ENCODE results near the gene TGM3. TPM values are rescaled to one million over a fixed set of nuclear protein-coding genes. Genes with fewer than 3 reads are reported as not detected.

The TGM3 gene
- total and polyA plus RNA-seq, 2 of the 4 experiments (the other 2 are of a cell fraction), result not detected

DNA sequence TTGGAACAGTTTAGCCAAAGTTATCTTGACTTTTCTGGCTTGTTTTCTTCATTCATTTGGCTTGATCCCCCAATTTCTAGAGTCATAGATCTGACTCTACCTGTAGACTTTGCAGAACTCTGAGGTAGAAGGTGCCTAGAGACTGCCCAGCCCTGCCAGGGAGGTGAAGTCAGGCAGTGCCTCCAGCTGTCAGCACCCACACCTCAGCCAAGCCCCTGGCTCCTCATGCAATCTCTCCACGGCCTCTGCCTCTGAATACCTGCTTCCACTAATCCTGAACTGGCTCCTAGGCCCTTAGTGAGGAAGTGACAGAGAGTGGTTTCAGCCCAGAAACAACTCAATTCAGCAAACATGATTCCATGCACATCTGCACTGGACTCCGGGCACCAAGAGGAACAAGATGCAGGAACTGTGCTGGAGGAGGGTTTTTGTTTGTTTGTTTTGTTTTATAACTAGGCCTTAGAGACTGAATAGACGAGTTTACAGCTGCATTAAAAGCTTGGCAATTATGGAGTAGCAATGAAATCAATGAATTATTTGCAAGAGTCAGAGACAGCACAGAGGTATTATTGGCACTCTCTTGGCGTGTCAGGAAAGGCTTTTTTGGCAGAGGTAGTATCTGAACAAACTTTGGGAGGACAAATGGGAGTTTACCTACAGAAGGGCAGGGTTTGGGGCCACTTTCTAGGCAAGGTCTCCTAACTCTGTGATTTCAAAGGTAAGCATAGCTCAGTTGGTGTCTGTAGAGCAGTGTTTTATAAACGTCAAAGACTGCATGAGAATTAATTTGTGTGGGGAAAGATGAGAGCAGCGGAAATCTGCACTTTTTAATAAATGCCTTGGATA, 25.2 kb downstream of the TGM3 start:
- Histone ChIP-seq H3K4me3 (ENCODE audit: insufficient read depth, low read depth, low read length) (no peak overlapping the region), H3K79me1 (ENCODE audit: low read depth in 1 of 2, low read length in 2 of 2) (no peaks in the 10 kb centered on the region), H2BK15ac (ENCODE audit: low read depth, low read length) (no peak overlapping the region), H3K18ac (ENCODE audit: low read depth, low read length) (no peak overlapping the region), H3K56ac (ENCODE audit: extremely low read depth, insufficient read depth, low read length) (no peak overlapping the region), H3K23ac (ENCODE audit: low read depth, low read length) (no peak overlapping the region), H2BK120ac (ENCODE audit: low read depth, low read length) (no peak overlapping the region), H3K4me1 (ENCODE audit: control insufficient read depth, insufficient read depth, low read length) (no peaks in the 10 kb centered on the region), H2AFZ (replicated peaks; ENCODE audit: low read length, poor library complexity) (no peak overlapping the region), H3K9me3 (ENCODE audit: control insufficient read depth, insufficient read depth, low read length) (no peaks in the 10 kb centered on the region), H2BK20ac (ENCODE audit: low read depth, low read length) (no peak overlapping the region), H3K4ac (ENCODE audit: low read depth, low read length) (no peak overlapping the region), H4K91ac (ENCODE audit: insufficient read depth, low read depth, low read length) (no peak overlapping the region), H2BK5ac (ENCODE audit: low read depth, low read length, poor library complexity, severe bottlenecking) (no peak overlapping the region), H4K5ac (ENCODE audit: low read depth, low read length) (no peak overlapping the region), H4K8ac (ENCODE audit: low read depth in 2 of 2, low read length in 2 of 2) (no peak overlapping the region), H2AK9ac (replicated peaks; ENCODE audit: low read depth, low read length, poor library complexity) (no peak overlapping the region), H3K4me2 (ENCODE audit: low read depth, low read length) (no peak overlapping the region), H3K14ac (replicated peaks; ENCODE audit: low read depth, low read length) (no peak overlapping the region), H3K9me1 (ENCODE audit: insufficient read depth, low read length) (no peaks in the 10 kb centered on the region), H2AK5ac (ENCODE audit: low read depth, low read length) (no peak overlapping the region), H3K27me3 (ENCODE audit: control insufficient read depth, insufficient read depth, low read length) (no peaks in the 10 kb centered on the region; the same call in 1 of the 2 replicates), H3K36me3 (ENCODE audit: control insufficient read depth, insufficient read depth, low read length) (no peaks in the 10 kb centered on the region), H3K9ac (ENCODE audit: low read depth, low read length) (no peak overlapping the region), H3K27ac (ENCODE audit: insufficient read depth, low read length) (no peak overlapping the region), H4K20me1 (ENCODE audit: insufficient read depth, low read length) (no peaks in the 10 kb centered on the region)
- dilution Hi-C loops (cut with HindIII; ENCODE audit: low sequenced_read_pairs, unreplicated experiment) (no loop called here), in situ Hi-C loops (cut with MboI; ENCODE audit: low sequenced_read_pairs) (no loop called here), intact Hi-C loops (cut with micrococcal nuclease) (no loop called here)
- ATAC-seq (ENCODE audit: low read depth), result no peak
- ChIA-PET POLR2A (ENCODE audit: unreplicated experiment) (no interaction called here), CTCF (no interaction called here)
- TF ChIP-seq NFE2L2 (IDR thresholded peaks at IDR 0.05; ENCODE audit: low read depth, low read length) (no peak), POLR2A (IDR thresholded peaks at IDR 0.05; ENCODE audit: low read depth, low read length) (no peak), SMC3 (IDR thresholded peaks at IDR 0.05; ENCODE audit: low read depth, low read length) (no peak), CHD1 (IDR thresholded peaks at IDR 0.05; ENCODE audit: low read depth, low read length) (no peak), RFX5 (IDR thresholded peaks at IDR 0.05; ENCODE audit: low read depth, low read length) (no peak), MAFK (IDR thresholded peaks at IDR 0.05; ENCODE audit: low read depth, low read length) (no peak), MAZ (IDR thresholded peaks at IDR 0.05; ENCODE audit: borderline replicate concordance, low read depth, low read length) (no peak), MXI1 (IDR thresholded peaks at IDR 0.05; ENCODE audit: borderline replicate concordance, low read depth, low read length) (no peak), CEBPB (IDR thresholded peaks at IDR 0.05; ENCODE audit: low read depth, low read length) (no peak), RCOR1 (IDR thresholded peaks at IDR 0.05; ENCODE audit: insufficient replicate concordance, low read length) (no peak)
- TF ChIP-seq, protein P1, sequence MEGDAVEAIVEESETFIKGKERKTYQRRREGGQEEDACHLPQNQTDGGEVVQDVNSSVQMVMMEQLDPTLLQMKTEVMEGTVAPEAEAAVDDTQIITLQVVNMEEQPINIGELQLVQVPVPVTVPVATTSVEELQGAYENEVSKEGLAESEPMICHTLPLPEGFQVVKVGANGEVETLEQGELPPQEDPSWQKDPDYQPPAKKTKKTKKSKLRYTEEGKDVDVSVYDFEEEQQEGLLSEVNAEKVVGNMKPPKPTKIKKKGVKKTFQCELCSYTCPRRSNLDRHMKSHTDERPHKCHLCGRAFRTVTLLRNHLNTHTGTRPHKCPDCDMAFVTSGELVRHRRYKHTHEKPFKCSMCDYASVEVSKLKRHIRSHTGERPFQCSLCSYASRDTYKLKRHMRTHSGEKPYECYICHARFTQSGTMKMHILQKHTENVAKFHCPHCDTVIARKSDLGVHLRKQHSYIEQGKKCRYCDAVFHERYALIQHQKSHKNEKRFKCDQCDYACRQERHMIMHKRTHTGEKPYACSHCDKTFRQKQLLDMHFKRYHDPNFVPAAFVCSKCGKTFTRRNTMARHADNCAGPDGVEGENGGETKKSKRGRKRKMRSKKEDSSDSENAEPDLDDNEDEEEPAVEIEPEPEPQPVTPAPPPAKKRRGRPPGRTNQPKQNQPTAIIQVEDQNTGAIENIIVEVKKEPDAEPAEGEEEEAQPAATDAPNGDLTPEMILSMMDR (conservative IDR thresholded peaks at IDR 0.05; ENCODE audit: low read depth, low read length), result no peak
- TF ChIP-seq, protein P2, sequence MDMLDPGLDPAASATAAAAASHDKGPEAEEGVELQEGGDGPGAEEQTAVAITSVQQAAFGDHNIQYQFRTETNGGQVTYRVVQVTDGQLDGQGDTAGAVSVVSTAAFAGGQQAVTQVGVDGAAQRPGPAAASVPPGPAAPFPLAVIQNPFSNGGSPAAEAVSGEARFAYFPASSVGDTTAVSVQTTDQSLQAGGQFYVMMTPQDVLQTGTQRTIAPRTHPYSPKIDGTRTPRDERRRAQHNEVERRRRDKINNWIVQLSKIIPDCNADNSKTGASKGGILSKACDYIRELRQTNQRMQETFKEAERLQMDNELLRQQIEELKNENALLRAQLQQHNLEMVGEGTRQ (IDR thresholded peaks at IDR 0.05; ENCODE audit: low read depth, low read length), result no peak
- TF ChIP-seq, protein P3, sequence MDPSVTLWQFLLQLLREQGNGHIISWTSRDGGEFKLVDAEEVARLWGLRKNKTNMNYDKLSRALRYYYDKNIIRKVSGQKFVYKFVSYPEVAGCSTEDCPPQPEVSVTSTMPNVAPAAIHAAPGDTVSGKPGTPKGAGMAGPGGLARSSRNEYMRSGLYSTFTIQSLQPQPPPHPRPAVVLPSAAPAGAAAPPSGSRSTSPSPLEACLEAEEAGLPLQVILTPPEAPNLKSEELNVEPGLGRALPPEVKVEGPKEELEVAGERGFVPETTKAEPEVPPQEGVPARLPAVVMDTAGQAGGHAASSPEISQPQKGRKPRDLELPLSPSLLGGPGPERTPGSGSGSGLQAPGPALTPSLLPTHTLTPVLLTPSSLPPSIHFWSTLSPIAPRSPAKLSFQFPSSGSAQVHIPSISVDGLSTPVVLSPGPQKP (IDR thresholded peaks at IDR 0.05; ENCODE audit: borderline replicate concordance, low read depth, low read length), result no peak
- no TSS peak for BruUV-seq (replicated peaks)
- 6% methylated on average over 2 of the region's 6 CpGs; no CpG with 5 or more reads in 1 of the 2 experiments for WGBS, 2 experiments (ENCODE audit: extremely low coverage in 2 of 2, insufficient read length in 1 of 2)
- DNase-seq, result no peak
